H7 (cell line): Measurements from ENCODE around the gene C6orf163. TPM values are rescaled to one million over a fixed set of nuclear protein-coding genes. Genes with fewer than 3 reads are reported as not detected.
"Not testable (repeated sequence)": the region's sequence is repeated elsewhere in the genome, so short reads cannot be mapped to it uniquely, and the experiment has no call there.

ENCODE experiments used
- DNase-seq: peaks from one replicate; pipeline ENCODE4 v3.0.0; 2012
- H3K27me3 ChIP-seq: 2 replicates; pipeline ENCODE4 v1.6.0; 2011; ENCODE audit warnings: mild to moderate bottlenecking, low read length; ENCODE audit not compliant: control insufficient read depth, insufficient read depth
- H3K36me3 ChIP-seq: replicated peaks from 2 replicates; pipeline ENCODE4 v1.5.1; 2011; ENCODE audit warnings: low read length; ENCODE audit not compliant: control insufficient read depth, insufficient read depth
- H3K4me3 ChIP-seq: 2 replicates; pipeline ENCODE4 v1.5.1; 2011; ENCODE audit warnings: low read depth, mild to moderate bottlenecking, control low read depth, low read length, moderate library complexity; ENCODE audit not compliant: insufficient read depth
- total RNA-seq: library from RNA; depleted of rRNA; stranded (reverse); fragments of >200 nt; shearing (Covaris generic); gene quantifications from 2 replicates; pipeline ENCODE4 v1.2.3, GENCODE V29; 2014; rRNA removed

C6orf163 gene
- 0.87 and 1.3 TPM in 2 replicates for total RNA-seq

DNA sequence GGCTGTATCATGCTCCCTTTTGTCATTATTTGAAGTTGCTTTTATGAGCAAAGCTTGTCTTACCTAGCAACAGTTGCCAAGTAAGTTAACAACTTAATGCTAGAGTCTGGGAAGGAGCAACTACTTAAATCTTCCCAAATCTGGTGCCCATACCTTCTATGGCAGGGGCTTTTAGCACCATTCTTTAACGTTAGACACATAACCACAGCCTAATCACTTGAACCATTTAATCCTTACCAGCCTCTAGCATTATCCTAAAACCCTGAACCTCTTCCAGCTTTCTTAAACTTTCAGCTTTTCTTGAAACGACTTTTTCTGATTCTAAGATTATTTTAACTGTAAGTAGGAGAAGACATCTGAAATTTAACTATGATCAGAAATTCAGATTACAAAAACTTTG, at the start of gene C6orf163:
Gene C6orf163, plus strand, starts transcription at position 83 of the 400 bp plus-strand sequence. Its CDS starts 287 bp downstream, at position 370.
- Histone ChIP-seq H3K4me3 (no peak within 1 kb of the TSS), H3K36me3 (peaks cover 1% of the 10 kb centered on the region; the same call in 1 of the 2 replicates), H3K27me3 (no peaks in the 10 kb centered on the region)
- DNase-seq = no peak

DNA sequence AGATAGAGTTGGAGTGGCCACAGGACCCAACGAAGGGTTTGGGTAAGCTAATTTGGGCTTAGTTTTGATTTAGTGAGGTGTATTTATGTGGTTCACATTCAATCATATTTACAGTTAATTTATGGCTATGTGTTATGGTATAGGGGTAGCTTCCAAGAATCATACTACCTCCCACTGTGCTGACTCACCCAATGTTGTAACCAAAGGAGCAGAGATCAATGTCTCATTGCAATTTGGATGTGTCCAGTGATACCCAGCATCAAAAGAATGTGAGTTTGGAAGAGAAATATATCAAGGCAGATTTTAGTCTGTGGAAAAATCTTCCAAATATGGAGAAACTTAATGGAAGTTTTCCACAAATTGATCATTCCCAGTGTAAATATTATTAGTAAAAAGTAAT, 47.5 kb upstream of the C6orf163 start:
- H3K27me3 ChIP-seq = no peaks in the 10 kb centered on the region
- H3K4me3 ChIP-seq = no peak overlapping the region
- DNase-seq = no peak
- H3K36me3 ChIP-seq = no peaks in the 10 kb centered on the region

DNA sequence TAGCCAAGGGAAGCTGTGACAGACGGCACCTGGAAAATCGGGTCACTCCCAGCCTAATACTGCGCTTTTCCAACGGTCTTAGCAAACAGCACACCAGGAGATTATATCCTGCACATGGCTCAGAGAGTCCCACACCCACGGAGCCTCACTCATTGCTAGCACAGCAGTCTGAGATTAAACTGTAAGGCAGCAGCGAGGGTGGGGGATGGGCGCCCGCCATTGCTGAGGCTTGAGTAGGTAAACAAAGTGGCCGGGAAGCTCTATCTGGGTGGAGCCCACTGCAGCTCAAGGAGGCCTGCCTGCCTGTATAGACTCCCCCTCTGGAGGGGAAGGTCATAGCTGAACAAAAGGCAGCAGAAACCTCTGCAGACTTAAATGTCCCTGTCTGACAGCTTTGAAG, 43.3 kb upstream of the C6orf163 start:
- H3K4me3 ChIP-seq, H3K27me3 ChIP-seq, DNase-seq, H3K36me3 ChIP-seq: not testable (repeated sequence)

DNA sequence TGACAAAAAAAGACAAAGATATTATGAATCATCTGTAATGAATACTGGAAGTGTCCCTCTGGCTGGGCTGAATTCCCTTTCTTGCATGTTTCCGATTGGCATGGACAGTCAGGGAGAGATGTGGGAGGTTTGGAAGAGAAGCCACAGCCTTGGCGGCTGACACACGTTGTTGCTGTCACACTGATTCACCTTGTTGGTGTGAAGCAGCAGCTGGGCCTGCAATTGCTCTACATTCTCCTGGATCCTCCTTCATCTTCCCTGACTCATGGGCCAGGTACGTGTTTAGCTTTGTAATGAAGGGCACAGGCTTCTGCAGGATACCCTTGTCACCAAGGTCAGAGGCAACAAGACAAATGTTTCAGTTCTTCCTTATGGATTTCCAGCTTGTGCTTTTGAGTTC, 35.6 kb upstream of the C6orf163 start:
- no peaks in the 10 kb centered on the region for H3K36me3 ChIP-seq
- H3K27me3 ChIP-seq = no peaks in the 10 kb centered on the region
- DNase-seq = no peak
- H3K4me3 ChIP-seq = no peak overlapping the region

DNA sequence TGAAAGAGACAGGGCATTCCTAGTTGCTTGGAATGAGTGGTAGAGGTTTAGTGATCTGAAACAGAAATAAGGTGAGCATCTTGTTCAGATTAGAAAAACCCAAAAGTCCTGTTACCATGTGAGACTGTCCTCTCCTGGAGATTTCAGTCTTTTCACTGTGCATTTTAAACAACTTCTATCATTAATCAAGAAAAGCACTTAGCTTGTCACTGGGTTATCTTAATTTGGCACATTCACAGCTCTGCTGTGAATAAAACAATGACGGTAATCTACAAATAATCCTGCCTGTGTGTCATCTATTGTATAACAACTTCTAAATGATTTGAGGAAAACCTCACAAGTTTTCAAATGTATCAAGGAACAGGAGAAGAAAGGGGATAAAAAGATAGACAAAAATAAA, 31.8 kb upstream of the C6orf163 start:
- no peak for DNase-seq
- no peaks in the 10 kb centered on the region for H3K36me3 ChIP-seq
- no peaks in the 10 kb centered on the region for H3K27me3 ChIP-seq
- H3K4me3 ChIP-seq = no peak overlapping the region

DNA sequence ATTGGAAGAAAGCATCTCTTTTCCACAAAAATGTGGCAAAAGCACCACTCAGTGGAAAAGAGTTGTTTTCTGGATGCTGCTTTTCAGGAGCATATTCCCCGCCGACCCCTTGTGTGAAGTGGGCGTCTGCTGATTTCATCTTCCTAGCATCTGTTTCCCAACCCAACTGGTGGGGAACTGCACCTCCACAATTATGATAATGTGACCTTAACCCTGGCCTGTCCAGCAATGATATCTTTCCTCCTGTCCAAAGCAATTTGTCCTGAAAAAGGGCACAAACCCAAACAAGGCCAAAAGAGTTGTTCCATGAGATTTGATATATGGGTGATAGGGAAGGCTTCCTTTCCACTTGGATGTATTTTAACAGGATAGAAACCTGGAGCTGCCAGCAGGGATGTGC, 29.5 kb upstream of the C6orf163 start:
- Histone ChIP-seq H3K36me3 (no peaks in the 10 kb centered on the region), H3K27me3 (no peaks in the 10 kb centered on the region), H3K4me3 (no peak overlapping the region)
- DNase-seq = no peak

DNA sequence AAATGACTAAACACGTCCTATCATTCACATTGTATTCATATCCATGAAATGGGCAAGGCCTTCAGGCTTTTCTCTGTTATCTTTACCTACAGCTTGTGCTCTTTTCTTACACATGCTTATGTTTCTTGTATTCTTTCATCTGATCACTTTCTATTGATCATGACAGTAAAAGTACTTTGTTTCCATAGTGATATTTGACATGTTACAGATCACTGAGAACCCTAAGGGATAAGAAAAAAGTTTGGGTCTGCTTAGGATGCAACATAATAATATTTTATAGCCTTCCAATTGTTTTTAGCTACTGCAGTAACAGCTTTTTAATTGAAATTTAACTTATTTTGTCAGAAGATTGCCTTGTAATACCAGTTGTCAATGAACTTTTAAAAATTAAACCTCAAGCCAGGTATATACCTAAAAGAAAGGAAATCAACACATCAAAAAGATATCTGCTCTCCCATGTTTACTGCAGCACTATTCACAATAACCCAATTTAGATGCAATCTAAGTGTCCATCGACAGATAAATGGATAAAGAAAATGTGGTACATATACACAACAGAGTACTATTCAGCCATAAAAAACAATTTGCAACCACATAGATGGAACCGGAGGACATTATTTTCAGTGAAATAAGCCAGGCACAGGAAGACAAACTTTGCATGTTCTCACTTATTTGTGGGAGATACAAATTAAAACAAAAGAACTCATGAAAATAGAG, 25.2 kb upstream of the C6orf163 start:
- DNase-seq = no peak
- no peaks in the 10 kb centered on the region for H3K27me3 ChIP-seq
- no peaks in the 10 kb centered on the region for H3K36me3 ChIP-seq
- H3K4me3 ChIP-seq = no peak overlapping the region

DNA sequence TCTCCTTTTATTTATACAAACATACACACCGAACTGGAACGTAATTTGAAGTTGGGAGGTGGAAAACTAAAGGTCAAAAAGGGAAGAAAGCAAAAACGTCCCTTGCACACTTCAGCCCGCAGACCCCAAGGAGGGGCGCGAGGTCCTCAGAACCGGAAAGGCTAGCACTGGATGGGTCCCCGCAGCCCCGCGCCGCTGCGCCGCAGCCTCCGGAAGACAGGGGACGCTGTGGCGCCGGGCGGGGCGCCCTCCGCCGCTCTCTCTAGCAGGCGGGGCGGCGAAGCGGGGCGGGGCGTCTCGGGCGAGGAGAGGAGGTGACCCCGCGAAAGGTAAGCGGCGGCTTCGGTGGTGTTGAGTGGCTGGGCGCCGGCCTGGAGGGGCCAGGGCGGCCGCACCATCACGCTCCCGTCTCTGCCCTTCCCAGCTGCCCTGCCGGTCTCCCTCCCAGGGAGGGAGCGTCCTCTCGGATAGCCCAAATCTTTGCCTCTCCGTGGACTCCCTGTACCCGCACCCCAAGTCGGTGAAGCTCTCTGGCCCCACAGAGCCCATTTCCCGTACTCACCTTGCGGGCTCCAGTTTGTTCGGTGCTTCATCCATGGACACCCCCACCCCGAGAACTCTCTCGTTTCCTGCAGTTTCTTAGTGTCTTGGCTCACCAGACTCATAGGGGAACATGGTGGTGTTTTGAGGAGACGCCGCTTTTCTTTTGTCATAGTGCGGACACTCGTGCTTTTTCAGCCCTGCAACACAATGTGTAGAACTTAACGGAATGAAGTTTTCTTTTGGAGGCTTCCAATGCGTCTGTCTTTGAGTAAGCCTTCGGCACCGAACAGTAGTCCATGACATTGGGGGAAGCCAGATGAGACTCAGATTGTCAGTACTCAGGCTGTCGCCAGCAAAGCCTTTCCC, 22.1 kb upstream of the C6orf163 start, which contains the start of gene SMIM8:
Gene SMIM8, plus strand, starts transcription at position 285 of the 909 bp plus-strand sequence. CDS start 14,444 bp downstream, outside the sequence.
- DNase-seq = peak; percentile 94
- Histone ChIP-seq H3K4me3 (peak within 1 kb of the TSS; percentile 98), H3K36me3 (no peaks in the 10 kb centered on the region), H3K27me3 (no peaks in the 10 kb centered on the region)

DNA sequence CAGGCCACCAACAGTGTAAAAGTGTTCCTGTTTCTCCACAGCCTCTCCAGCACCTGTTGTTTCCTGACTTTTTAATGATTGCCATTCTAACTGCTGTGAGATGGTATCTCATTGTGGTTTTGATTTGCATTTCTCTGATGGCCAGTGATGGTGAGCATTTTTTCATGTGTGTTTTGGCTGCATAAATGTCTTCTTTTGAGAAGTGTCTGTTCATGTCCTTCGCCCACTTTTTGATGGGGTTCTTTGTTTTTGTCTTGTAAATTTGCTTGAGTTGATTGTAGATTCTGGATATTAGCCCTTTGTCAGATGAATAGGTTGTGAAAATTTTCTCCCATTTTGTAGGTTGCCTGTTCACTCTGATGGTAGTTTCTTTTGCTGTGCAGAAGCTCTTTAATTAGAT, 20.7 kb upstream of the C6orf163 start:
- DNase-seq, H3K36me3 ChIP-seq, H3K27me3 ChIP-seq, H3K4me3 ChIP-seq: not testable (repeated sequence)

DNA sequence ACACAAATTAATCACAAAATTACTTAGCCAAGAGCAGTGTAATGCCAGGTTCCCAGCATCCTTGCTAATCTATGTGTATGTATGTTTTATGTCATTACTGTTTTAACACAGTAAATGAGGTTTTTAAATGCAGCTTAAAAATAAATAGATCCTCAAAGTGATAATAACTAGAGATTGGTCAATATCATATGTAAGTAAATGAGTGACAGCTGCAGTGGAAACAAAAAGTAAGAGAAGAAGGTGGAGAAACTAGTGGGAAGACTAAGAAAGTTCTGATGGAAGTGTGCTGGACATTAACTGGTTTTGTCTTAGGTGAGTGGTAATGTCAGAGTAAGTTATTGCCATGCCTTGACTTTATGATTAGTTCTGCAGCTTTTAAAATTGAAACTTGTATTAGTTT, 13.7 kb upstream of the C6orf163 start:
- DNase-seq = no peak
- Histone ChIP-seq H3K4me3 (no peak overlapping the region), H3K36me3 (no peaks in the 10 kb centered on the region), H3K27me3 (no peaks in the 10 kb centered on the region)

DNA sequence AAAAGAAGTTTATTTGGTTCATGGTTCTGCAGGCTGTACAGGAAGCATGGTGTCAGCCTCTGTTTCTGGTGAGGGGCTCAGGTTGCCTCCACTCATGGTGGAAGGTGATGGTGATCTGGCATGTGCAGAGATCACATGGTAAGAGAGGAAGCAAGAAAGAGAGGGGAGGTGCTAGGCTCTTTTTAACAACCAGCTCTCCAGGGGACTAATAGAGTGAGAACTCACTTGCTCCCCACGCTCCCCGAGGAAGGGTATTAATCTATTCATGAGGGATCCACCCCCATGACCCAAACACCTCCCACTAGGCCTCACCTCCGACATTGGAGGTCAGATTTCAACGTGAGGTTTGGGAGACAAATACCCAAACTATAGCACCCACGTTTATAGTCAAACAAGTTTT, 11.6 kb upstream of the C6orf163 start:
- Histone ChIP-seq H3K4me3 (no peak overlapping the region), H3K36me3 (no peaks in the 10 kb centered on the region), H3K27me3 (no peaks in the 10 kb centered on the region)
- no peak for DNase-seq

DNA sequence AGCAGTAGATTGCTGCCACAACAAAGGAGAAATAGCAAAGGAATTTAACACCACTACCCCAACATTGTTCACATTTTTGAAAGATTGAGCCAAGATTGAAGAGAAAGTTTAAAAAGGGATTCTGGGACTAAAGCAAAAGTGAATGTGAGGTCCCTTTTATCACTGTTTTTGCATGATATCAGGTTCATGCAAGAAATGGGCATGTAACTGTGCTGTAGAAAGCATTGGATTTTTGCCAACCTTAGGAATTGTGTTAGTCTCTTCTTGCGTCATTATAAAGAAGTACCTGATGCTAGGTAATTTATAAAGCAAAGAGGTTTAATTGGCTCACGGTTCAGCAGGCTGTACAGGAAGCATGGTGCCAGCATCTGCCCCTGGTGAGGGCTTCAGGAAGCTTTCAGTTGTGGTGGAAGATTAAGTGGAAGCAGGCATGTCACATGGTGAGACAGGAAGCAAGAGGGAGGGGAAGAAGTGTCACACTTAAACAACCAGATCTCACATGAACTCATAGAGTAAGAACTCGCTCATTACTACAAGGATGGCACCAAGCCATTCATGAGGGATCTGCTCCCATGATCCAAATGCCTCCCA, 10.9 kb upstream of the C6orf163 start:
- Histone ChIP-seq H3K4me3 (no peak overlapping the region), H3K36me3 (no peaks in the 10 kb centered on the region), H3K27me3 (no peaks in the 10 kb centered on the region)
- DNase-seq = no peak

DNA sequence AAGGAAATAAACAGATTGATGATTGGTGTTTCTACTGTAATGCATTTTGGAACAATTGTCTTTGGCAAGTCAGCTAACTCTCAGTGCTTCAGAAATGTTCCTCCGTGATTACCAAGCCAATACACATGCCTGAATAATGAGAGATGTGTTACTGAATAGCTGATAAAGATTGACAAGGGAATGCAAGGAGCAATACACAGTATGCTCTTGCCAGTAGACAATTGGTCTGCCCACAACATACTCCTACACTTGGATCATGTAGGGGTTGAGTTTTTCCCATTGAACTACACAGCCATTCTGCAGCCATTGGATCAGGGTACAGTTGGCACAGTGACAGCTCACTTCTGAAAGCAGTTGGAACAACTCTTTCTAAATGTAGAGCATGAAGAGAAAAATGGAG, 9.9 kb upstream of the C6orf163 start:
- no peaks in the 10 kb centered on the region for H3K27me3 ChIP-seq
- H3K36me3 ChIP-seq = no peaks in the 10 kb centered on the region
- no peak for DNase-seq
- H3K4me3 ChIP-seq = no peak overlapping the region

DNA sequence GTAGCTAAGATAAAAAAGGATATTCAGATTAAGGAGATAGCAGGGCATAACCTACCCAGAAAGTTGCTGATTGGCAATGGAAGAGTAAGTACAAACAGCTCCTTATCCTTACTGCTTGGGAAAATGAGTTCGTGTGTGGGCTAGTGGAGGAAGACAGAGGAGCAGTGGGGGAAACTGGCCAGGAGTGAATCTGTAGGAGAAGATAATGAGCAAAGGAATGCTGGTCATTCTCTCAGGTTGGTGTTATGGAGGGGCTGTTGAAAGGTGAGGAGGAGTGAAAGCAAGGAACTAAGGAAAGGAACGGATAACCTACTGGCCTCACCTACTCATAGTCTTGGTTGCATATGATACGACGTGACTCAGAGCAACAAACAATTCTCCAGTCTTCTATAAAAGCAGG, 8.2 kb upstream of the C6orf163 start:
- H3K27me3 ChIP-seq = no peaks in the 10 kb centered on the region
- DNase-seq = peak; percentile 10
- H3K4me3 ChIP-seq = no peak overlapping the region
- H3K36me3 ChIP-seq = no peaks in the 10 kb centered on the region
